Esophagus muscularis mucosa (tissue), 3 donors: ENCODE results near the gene VWC2L.

Source experiments
- EP300 ChIP-seq: sonication (generic); formaldehyde crosslinking; IDR thresholded peaks from one replicate; pipeline ENCODE4 v1.6.1; 2017; ENCODE audit warnings: antibody characterized with exemption
- TF ChIP-seq, protein P1 (sequence below), 3 experiments: fragments of 200-600 bp in 2 of 3; fragments of 450-650 bp in 1 of 3; sonication (generic) in 2 of 3; IDR thresholded peaks; one replicate each; pipeline ENCODE4 v1.5.1; 2017 to 2019; ENCODE audit warnings: antibody characterized with exemption in 3 of 3, mild to moderate bottlenecking in 2 of 3, moderate library complexity in 1 of 3

DNA sequence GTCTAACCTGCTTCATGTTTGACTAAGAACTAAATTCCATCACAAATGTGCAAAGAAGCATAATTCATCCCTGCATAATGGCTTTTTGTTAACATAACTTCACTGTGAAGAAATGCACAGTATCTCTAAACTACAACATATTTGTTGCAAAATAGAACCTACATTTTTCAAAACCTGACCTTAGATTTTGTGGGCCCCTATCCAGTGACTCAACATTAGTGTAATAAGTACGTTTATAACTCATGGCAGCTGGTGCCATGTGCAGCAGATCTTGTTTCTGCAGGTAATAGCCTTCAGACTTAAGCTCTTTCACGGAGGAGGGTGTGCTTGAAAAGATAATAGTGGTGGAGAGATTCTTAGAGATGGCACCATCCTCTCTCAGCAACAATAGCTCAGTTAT is 28.6 kb upstream of the VWC2L start:
- TF ChIP-seq, protein P1, sequence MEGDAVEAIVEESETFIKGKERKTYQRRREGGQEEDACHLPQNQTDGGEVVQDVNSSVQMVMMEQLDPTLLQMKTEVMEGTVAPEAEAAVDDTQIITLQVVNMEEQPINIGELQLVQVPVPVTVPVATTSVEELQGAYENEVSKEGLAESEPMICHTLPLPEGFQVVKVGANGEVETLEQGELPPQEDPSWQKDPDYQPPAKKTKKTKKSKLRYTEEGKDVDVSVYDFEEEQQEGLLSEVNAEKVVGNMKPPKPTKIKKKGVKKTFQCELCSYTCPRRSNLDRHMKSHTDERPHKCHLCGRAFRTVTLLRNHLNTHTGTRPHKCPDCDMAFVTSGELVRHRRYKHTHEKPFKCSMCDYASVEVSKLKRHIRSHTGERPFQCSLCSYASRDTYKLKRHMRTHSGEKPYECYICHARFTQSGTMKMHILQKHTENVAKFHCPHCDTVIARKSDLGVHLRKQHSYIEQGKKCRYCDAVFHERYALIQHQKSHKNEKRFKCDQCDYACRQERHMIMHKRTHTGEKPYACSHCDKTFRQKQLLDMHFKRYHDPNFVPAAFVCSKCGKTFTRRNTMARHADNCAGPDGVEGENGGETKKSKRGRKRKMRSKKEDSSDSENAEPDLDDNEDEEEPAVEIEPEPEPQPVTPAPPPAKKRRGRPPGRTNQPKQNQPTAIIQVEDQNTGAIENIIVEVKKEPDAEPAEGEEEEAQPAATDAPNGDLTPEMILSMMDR (IDR thresholded peaks at IDR 0.05): no peak
- no peak for TF ChIP-seq EP300
